Epithelial cell of proximal tubule (primary cell): ENCODE measurements around the gene SDK2. TPM values are rescaled to one million over a fixed set of nuclear protein-coding genes. Genes with fewer than 3 reads are reported as not detected.

ENCODE experiments used
- DNase-seq: peaks from one replicate; pipeline ENCODE4 v3.0.0-alpha.2; 2011; ENCODE audit warnings: low read depth
- H3K4me3 ChIP-seq: 2 replicates; pipeline ENCODE4 v1.5.1; 2011; ENCODE audit warnings: low read depth, mild to moderate bottlenecking, low read length
- total RNA-seq: library from RNA; depleted of rRNA; stranded (reverse); fragments of >200 nt; gene quantifications from 2 replicates; pipeline ENCODE4 v1.2.3, GENCODE V29; 2015
- TF ChIP-seq, protein P1 (sequence below): conservative IDR thresholded peaks from 2 replicates; pipeline ENCODE4 v1.5.1; 2012; ENCODE audit warnings: low read depth, mild to moderate bottlenecking, low read length

SDK2 gene
- total RNA-seq, 1 donor from 2014 or later: 0.12 TPM

DNA sequence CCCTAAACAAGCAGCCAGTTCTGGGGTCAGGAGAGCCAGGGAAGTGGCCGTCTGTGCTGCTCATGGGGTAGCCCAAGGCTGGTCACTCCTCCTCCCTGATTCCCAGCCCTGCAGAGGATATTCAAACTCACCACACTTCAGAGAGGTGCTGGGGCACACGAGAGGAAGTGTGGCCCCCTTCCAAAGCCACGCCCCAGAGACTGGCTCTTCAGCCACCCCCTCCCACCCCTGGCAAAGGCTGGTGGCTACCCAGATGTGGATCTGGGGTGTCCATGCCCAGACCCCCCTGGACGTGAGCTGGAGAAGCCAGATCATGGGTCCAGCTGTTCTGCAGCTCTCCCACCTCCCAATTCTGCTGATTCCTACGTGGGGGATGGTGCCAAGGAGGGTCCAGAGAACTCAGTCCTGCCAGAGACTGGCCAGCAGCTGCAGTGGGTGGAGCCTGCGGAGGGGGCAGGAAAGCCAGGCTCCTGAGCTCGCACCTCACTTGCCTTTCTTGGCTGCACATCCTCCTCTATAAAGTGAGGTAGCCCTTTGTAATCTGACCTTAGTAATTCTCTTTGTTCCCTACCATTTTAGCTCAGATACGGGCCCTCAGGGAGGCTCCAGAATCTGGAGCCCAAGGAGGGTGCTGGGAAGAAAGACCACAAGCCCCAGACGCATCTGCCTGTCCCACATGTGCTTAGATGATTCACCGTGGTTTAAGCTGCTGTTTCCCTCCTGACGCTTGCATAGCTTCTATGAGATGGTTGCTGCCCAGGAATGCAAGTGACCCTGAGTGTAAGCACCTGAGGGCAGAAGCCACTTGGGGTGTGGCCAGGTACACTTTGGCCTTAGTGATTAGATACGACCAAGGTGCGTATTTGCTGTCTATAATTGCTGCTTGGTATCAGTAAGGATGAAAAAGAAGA lies 15.3 kb downstream of the SDK2 start:
- TF ChIP-seq, protein P1, sequence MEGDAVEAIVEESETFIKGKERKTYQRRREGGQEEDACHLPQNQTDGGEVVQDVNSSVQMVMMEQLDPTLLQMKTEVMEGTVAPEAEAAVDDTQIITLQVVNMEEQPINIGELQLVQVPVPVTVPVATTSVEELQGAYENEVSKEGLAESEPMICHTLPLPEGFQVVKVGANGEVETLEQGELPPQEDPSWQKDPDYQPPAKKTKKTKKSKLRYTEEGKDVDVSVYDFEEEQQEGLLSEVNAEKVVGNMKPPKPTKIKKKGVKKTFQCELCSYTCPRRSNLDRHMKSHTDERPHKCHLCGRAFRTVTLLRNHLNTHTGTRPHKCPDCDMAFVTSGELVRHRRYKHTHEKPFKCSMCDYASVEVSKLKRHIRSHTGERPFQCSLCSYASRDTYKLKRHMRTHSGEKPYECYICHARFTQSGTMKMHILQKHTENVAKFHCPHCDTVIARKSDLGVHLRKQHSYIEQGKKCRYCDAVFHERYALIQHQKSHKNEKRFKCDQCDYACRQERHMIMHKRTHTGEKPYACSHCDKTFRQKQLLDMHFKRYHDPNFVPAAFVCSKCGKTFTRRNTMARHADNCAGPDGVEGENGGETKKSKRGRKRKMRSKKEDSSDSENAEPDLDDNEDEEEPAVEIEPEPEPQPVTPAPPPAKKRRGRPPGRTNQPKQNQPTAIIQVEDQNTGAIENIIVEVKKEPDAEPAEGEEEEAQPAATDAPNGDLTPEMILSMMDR: no peak

DNA sequence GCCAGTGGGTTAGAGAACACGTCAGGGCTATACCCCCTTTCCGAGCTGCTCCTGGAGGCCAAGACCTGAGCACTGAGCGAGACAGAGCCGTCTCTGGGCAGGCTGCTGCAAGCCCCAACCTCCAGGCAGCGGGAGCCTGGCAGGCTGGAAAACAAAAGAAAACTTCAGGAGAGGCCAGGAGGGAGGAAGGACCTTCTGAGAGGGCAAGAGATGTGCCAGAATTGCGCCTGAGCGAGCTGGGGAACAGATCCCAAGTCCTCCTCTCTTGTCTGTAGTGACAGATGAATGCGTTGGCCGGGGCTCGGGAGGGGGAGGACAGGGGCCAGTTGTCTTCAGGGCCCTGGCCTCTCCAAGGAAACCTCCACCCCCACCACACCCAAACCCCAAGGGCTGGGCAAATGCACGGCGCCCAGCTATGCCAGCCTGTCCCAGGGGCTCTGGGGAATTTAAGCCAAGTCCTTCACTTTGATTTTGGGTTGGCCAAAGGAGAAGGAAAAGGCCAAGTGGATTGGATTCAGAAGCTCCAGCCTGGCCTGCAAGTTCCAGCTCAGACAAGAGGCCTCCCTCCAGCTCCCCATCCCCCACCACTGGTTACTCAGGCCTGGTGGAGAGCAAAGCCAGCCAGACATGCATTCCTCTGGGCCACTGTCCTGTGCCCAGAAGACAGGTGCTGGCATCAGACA lies 18.1 kb downstream of the SDK2 start:
- no peak overlapping the region for H3K4me3 ChIP-seq
- TF ChIP-seq, protein P1: no peak

More for the DNA sequence above, 15.3 kb downstream of the SDK2 start:
- no peak for DNase-seq
- no peak overlapping the region for H3K4me3 ChIP-seq

DNA sequence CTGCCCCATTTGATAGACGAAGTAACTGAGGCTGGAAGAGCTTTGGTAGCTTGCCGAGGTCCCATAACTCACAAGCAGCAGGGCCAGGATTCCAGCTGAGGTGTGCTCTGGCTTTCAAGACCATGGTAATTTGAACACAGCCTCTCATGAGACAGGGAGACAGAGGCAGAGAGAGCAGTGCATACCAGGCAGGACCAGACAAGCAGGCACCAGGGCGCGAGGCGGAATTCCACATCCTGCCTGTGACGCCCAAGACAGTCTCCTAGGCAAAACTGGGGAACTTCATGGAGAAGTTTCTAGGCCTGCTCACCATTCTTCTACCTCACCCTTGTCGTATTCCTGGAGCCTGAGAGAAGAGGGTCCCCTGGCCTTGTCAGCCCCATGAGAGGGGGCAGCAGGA lies 19.2 kb downstream of the SDK2 start:
- DNase-seq: no peak
- TF ChIP-seq, protein P1: no peak
- H3K4me3 ChIP-seq: no peak overlapping the region

More for the DNA sequence above, 18.1 kb downstream of the SDK2 start:
- DNase-seq: no peak

DNA sequence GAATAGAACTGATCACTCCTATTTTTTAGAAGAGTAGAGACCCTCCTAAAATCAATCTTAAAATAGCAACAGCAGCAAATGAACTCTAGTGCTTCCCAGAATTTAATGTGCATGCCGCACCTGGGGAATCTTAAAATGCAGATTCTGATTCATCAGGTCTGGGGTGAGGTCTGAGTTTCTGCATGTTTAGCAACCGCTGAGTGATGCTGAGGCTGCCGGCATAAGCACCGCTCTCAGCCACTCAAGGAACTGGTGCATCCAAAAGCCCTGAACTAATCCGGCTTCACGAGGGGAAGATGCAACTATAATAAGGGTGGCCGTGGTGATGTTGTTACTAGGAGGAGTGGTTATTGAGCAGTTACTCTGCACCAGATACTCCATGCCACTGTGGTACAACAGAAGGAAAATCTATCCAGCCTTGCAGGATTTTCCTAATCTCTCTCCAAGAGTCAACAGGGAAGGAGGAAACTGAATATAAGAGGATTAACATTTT lies 19.7 kb downstream of the SDK2 start:
- DNase-seq: no peak
- TF ChIP-seq, protein P1: no peak
- H3K4me3 ChIP-seq: no peak overlapping the region

DNA sequence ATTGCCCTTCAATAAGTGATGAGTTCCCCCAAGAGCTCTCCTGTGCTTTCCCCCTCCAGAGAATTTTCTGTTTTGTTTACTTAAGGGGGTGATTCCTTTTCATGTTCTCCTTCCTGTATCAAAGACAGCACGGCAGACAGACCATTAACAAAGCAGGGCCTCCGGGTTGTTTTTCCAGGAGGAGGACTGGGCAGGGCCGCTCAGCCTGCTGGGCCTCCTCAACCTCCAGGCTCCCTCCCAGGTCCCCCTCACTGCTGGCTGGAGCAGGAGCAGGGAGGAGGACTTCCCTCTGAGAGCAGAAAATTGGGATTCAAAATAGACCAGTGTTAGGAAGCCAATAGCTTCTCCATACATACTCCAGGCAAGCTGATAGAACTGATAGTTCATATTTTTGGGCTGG lies 20.4 kb downstream of the SDK2 start:
- H3K4me3 ChIP-seq: no peak overlapping the region
- TF ChIP-seq, protein P1: no peak
- no peak for DNase-seq

DNA sequence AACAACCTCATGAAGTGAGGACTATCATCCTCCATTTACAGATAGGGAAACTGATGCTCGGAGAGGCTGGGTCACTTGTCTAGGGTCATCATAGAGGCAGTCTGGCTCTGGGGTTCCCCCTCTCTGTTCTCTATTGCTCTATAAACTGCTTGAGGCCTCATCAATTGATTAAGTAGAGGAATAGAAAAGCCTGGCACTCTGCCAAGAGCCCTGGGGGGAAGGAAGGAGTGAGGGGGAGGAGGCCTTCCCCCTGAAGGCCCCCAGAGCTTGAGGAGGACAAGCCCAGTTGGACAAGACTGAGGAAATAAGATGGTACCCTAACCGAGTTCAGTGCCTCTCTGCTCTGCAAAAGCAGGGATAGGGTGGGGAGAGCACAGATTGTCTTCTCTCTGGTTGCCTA lies 21.0 kb downstream of the SDK2 start:
- TF ChIP-seq, protein P1: no peak
- no peak for DNase-seq
- H3K4me3 ChIP-seq: no peak overlapping the region
